Activated CD8-positive, alpha-beta memory T cell treated with anti-CD3 and anti-CD28 coated beads, Interleukin-2, amount 50 U/mL, for 24 hours (primary cell): ENCODE measurements around the gene TRPT1.

Experiments used
- DNase-seq: peaks from one replicate; pipeline ENCODE4 v3.0.0-alpha.2; 2020; ENCODE audit errors: extremely low read depth

The TRPT1 gene

DNA sequence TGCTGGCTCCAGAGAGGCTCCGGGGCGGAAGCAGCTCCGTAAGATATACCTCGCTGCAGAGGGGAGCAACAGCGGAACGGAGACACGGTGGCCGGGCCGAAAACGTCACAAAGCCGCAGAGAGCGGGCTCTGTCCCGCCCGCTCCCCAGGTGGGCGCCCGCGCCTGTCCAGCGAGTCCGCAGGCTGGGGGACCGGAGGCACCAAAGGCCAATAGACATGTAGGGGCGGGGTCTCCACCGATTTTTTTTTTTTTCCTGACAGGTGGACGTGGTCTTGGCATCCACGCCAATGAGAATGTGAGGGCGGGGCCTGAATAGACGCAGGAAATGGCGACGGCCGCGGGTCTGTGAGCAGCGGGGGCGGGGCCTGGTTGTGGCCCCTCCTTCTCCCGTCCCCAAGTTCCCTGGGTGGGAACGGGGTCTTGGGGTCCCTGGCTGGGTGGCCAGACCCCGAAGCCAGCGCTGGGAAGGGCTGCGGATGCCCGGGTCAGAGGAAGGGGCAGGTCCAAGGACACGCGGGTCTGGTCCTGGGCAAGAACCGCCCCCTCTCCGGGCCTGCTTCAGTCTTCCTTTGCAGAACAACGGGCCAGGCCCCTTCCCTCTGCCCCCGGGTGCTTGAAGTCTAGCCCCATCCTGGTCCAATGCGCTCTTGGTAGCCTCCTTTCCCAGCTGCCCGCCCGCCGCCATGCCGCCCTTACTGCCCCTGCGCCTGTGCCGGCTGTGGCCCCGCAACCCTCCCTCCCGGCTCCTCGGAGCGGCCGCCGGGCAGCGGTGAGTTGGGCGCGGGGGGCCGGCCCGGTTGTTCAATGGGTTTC, 4.4 kb upstream of the TRPT1 start, which contains the start of gene DNAJC4:
Gene DNAJC4 (plus strand): TSS at position 378 of the 814 bp plus-strand sequence. CDS start 307 bp downstream, at position 685.
- peak; percentile 79 for DNase-seq

DNA sequence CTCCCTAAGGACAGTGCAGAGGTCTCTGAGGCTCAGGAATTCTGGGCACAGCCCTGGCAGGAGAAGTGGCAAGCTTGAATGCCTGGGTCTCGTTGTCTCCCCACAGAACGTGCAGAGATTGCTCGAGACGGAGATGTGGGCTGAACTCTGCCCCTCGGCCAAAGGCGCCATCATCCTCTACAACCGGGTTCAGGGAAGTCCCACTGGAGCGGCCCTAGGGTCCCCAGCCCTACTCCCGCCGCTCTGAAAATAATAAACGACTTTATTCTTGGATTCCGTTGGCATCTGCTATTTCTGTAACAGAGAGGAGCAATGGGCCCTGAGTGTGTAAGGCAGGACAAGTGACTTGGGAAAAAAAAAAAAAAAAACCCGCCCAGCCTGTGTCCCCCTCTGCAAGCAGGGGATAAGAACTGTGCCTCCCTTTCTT, 3.8 kb upstream of the TRPT1 start:
- DNase-seq: no peak

DNA sequence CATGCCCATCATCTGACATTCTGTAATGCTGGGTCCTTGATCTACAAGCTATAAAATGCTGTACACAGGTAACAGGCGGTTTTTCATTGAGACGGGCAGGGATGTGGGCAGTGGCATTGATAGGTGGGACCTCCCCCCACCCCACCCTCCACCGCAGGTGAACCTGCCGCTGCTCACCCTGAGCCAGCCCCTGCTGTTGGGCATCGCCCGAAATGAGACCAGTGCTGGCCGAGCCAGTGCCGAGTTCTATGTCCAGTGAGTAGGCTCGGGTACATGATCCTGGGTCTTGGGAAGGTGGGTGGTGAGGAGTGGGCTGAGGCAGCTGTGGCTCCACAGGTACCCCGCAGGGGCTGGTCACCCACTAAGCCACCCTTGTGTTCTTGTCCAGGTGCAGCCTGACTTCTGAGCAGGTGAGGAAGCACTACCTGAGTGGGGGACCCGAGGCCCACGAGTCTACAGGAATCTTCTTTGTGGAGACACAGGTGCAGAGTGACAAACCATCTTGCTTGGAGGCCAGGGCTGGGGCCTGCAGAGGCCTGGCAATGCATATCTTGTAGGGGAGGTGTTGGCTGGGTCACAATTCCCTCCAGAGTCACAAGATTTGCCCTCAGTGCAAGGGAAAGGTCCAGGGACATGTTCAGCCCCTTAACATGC, 3.2 kb upstream of the TRPT1 start:
- no peak for DNase-seq

DNA sequence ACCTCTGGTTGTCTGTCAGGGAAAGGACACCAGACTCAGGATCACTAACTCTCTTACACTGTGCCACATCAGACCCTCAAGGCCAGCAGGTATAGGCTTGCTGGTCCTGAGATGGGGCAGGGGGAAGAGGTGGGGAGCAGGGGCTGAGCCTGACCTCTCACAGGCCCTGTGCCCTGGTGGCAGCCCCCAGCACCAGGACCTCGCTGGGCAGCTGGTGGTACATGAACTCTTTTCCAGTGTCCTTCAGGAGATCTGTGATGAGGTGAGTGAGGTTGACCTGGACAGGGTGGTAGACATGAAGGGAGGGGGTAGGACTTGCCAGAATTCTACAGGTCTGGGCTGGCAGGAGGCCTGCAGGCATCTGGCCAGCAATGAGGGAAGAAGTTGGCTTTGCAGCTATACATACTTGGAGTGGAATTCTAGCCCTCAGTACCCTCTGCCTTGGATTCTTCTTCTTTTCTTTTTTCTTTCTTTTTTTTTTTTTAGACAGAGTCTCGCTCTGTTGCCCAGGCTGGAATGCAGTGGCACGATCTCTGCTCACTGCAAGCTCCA, 1.5 kb upstream of the TRPT1 start:
- DNase-seq: no peak

DNA sequence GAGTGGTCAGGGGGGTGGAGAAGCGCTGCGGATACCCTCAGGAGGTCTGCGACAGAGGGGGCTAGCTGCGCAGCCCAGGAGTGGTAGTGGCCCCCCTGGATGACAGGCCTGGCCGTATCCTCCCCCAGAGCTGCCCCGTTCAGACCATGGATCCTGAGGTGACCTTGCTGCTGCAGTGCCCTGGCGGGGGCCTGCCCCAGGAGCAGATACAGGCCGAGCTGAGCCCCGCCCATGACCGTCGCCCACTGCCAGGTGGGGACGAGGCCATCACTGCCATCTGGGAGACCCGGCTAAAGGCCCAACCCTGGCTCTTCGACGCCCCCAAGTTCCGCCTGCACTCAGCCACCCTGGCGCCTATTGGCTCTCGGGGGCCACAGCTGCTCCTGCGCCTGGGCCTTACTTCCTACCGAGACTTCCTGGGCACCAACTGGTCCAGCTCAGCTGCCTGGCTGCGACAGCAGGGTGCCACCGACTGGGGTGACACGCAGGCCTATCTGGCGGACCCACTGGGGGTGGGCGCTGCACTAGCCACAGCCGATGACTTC, 593 bp upstream of the TRPT1 start:
- no peak for DNase-seq

DNA sequence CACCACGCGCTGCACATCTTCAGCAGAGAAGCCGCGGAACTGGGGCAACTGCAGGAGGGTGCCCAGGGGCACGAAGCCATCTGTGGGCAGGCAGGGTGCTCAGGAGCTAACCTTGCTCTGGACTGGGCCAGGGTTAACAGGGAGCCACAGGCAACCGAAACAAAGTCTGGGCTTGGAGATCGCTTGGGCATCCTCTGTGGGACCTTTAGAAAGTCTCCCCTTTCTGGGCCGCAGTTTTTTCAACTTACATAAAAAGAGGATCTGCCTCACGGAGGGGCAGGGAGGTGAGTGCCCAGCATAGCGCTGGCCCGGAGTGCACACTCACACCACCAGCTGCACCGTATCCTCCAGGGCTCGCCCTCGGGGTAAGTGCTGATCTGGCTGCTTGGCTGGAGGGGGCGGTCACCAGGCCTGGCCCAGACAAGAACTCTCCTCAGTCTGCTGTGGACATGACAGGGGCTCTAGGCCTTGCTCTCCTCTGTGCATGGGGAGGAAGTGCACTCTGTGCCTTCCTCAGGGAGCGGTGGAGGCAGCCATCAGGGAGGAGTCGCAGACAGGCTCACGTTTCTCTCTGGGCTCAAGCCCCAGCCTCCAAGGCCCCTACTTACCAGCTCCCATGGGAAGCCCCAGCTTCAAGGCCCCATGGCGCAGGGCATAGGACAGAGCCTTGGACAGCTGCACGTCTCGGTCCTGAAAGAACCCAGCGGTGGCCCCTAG, 937 bp downstream of the TRPT1 start:
- no peak for DNase-seq

DNA sequence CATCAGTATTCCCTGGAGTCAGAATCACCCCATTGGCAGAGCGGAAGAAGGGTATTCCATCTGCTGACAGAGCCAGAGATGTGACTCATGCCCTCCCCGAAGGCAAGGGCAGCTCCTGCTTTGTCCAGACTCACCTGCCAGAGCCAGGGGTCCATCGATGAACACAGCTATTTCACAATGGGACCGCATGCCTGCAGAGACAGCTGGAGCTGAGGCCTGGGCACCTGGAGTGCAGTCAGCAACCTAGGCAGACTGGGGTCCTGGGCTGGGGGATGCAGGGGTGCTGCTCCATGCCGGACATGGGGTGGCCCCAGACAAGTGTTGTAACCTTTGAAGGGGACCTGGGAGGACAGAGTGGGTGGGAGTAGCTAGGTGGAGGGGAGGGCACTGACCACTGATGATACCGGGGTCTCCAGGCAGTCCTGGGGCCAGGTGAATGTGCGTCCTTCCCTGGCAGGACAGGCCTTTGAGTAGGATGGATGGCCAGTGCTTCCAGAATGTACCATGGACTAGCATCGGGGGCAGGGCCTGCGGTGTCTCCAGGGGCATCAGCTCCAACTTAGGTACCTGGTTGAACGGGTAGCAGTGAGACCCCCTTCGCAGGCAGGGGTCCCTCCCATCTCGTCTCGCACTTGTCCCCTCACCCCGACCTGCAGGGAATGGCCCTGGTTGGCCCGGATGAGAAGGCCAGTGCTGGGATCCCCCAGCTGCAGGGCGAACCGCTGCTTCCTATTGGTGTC, 1.7 kb downstream of the TRPT1 start:
- no peak for DNase-seq

DNA sequence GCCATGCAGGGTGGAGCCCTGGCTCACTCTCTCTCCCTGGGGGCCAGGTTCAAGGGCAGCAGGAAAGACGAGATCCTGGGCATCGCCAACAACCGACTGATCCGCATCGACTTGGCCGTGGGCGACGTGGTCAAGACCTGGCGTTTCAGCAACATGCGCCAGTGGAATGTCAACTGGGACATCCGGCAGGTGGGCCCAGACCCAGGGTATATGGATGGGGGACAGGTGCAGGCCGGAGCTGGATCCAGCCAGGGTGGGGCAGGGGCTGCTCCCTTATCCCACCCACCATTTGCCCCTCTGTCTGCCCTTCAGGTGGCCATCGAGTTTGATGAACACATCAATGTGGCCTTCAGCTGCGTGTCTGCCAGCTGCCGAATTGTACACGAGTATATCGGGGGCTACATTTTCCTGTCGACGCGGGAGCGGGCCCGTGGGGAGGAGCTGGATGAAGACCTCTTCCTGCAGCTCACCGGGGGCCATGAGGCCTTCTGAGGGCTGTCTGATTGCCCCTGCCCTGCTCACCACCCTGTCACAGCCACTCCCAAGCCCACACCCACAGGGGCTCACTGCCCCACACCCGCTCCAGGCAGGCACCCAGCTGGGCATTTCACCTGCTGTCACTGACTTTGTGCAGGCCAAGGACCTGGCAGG, 2.9 kb downstream of the TRPT1 start:
- DNase-seq: no peak

DNA sequence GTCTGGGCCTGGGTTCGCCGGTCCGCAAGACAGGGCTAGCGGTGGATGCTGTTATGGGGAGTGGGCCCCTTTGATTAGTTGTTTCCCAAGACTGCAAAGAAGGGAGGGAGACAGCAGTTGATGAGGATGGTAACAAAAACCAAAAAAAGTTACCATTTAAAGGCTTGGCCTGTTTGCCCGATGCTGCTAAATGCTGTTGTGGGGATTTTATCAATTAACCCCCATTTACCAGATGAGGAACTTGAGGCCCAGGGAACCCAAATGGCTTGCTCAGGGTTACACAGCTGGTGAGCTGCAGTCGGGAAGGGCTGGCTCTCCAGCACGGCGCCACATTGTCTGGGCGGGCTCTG, 3.4 kb downstream of the TRPT1 start:
- DNase-seq: no peak

DNA sequence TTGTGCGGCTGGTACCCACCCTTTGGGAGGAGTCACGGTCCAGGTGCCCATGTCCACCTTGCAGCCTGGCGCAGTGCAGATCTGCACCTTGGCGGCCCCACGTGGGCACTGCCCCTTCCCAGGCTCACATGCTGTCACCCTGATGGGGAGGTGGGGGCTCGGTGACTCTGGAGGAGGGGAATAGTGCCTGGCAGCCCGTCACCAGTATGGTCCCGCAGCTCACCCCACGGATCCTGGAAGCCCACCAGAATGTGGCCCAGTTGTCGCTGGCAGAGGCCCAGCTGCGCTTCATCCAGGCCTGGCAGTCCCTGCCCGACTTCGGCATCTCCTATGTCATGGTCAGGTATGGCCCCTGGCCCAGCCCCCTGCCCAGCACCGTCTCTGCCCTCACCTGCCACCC, 5.2 kb downstream of the TRPT1 start:
- no peak for DNase-seq

DNA sequence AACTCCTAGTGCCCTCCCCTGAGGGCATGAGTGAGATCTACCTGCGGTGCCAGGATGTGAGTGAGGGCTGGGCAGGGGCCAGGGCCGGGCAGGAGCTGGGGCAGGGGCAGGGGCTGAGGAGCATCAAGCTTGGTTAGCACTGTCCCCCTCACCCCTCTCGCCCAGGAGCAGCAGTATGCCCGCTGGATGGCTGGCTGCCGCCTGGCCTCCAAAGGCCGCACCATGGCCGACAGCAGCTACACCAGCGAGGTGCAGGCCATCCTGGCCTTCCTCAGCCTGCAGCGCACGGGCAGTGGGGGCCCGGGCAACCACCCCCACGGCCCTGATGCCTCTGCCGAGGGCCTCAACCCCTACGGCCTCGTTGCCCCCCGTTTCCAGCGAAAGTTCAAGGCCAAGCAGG, 5.7 kb downstream of the TRPT1 start:
- DNase-seq: no peak

DNA sequence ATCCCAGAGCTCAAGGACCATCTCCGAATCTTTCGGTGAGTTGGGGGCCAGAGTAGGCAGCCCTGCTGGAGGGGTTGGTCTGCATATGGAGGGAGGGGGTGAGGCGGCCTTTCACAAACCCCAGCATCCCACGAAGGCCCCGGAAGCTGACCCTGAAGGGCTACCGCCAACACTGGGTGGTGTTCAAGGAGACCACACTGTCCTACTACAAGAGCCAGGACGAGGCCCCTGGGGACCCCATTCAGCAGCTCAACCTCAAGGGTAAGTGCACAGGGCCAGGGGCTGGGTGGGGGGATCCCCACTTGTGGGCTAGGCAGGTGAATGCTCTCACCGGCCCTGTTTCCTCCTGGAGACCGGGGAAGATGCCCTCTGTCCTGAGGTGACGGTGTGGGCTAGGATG, 6.2 kb downstream of the TRPT1 start:
- no peak for DNase-seq

DNA sequence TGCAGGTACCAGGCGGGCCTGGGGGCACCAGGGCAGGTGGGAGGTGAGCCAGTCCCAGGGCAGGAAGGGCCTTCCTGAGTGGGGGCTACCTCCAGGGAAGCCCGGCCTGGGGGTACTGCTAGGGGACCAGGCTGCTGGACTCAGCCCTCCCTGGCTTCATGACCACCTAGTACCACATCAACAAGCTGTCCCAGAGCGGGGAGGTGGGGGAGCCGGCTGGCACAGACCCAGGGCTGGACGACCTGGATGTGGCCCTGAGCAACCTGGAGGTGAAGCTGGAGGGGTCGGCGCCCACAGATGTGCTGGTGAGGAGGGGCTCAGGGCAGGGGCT, 6.7 kb downstream of the TRPT1 start:
- DNase-seq: no peak

DNA sequence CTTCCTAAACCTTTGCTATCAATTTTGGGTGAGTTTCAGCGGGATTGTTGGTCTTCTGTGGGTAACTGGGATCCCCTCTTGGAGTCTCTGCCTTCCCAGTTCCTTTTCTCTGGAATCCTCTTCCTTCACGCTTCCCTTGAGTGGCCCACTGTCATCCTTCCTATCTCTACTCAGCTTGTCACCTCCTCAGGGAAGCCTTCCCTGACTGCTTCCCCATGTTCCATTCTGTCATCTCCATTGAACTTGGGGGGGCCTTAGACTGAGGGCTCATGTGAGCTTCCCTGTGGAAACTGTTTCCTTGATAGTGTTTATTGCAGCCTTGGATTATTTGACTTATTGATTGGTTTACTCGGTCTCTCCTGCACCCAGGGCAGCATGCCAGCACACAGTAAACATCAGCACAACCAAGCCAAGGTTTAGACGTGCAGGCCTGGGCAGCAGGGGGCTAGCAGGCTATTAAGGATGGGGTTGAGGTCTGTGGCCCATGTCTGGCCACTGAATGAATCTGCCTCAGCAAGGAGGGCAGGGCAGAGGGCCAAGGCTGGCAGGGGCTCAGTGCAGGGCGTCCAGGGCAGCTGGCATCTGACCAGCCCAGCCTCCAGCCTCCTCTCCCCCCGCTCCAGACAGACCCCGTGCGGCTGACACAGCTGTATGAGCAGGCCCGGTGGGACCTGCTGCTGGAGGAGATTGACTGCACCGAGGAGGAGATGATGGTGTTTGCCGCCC, 7.2 kb downstream of the TRPT1 start:
- no peak for DNase-seq

DNA sequence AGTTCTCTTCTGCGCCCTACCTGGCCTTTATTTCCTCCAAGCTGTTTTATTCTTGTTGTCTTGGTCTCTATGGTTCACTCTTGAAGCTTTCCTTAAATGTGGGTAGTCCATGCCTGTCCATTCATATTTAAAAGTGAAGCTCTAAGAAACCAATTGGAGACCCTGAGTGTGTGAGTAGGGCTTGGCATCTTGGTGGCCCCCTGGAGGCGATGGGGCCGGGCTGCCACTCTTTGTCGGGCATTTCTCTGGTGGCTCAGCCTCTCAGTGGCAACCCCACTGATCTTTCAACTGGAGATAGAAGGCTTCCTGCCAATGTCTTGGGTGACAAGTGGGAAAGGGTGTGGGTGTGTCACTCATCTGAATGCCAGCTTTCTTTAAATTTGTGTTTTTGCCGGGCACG, 9.1 kb downstream of the TRPT1 start:
- DNase-seq: no peak

DNA sequence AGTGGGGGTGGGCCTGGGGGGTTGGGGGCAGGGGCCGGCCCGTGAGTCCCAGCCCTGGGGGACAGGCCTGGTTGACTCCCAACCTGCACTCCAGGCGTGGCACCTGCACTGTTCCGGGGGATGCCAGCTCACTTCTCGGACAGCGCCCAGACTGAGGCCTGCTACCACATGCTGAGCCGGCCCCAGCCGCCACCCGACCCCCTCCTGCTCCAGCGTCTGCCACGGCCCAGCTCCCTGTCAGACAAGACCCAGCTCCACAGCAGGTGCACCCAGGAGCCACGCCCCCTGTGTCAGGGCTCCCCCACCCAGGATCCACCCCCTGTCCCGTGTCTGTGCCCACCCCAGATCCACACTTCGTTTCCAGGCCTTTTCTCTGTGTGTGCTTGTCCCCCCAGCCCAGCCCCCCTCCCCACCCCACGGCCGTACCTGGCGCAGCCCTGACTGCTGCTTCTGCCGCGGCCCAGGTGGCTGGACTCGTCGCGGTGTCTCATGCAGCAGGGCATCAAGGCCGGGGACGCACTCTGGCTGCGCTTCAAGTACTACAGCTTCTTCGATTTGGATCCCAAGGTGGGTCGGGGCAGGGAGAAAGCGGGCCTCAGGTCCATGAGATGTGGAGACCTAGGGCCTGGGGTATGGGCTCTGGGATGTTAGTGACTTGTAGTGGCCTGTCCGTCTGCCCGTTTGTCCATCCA, 14.7 kb downstream of the TRPT1 start:
- DNase-seq: no peak

DNA sequence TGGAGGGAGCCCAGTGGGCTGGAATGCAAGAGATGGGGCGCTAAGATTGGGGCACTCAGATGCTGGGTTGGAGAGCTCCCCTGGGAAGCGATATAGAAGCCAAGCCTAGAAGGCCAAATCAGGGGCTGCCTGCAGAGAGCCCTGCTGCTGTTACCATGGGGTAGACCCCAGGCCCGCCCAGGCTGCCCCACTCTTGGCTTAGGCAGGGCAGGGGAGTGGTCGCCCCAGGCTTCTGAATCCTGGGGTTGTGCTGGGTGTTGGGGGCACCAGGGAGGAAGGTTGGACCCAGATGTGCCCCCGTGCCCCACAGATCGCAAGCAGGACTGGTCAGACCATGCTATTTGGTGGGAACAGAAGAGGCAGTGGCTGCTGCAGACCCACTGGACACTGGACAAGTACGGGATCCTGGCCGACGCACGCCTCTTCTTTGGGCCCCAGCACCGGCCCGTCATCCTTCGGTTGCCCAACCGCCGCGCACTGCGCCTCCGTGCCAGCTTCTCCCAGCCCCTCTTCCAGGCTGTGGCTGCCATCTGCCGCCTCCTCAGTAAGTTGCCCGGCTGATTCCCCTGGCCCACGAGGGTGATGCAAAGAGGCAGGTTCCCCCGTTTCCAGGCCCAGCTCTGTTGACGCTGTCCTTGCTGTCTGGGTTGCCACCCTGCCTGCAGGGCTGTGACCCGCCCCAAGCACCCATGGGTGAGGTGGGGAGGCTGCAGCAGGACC, 15.5 kb downstream of the TRPT1 start:
- no peak for DNase-seq

DNA sequence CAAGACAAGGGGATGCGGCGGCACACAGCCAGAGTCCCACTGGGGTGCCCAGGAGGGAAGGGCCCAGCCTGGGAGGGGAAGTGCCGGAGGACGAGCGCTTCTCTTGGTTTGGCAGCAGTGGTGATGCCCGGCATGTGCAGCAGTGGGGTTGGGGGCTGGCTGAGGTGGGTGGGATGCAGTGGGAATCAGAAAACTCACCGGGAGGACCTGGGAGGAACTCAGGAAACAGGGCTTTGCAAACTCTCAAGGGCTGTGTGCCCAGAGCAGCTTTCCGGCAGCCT, 16.5 kb downstream of the TRPT1 start:
- DNase-seq: no peak

DNA sequence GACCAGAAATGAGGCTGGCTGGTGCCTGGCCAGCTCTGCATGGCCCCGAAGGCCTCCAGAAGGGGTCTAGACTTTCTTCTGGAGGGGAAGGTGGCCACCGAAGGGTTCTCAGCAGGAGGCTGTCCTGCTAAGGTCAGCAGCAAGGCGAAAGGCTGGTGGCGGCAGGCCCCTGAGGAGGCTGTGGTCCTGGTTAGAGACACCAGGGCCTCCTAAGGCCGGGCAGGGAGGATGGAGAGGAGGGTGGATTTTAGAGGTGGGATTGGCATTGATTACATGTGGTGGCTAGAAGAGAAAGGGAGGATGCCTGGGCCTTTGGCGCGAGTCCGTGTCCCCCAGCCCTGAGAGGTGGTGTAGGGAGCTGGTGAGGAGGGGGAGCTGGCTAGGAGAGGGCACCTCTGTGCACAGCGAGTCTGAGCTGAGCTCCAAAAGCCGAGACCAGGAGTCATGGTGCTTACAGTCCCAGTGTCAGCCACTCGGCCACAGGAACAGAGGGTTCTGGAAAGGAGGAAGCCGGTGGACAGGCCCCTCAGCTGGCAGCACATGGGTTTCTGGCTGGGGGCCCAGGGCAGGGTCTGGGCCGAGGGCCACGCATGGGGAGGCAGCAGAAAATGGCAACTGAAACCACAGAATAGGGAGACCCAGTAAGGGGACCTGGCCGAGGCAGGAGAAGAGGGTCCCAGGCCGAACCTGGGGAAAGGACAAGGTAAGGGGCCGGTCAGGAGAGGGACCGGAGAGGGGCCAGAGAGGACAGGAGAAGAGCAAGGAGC, 17.0 kb downstream of the TRPT1 start:
- DNase-seq: no peak
